NT2/D1 (cell line): ENCODE results near the gene DNAH11.

Experiments
- DNase-seq: peaks from one replicate; pipeline ENCODE4 v3.0.0-alpha.2; 2011; ENCODE audit warnings: low read depth, low spot score
- H3K27me3 ChIP-seq: 2 replicates; pipeline ENCODE4 v1.6.0; 2011; ENCODE audit warnings: mild to moderate bottlenecking; ENCODE audit not compliant: insufficient read length, insufficient read depth
- H3K36me3 ChIP-seq: 2 replicates; pipeline ENCODE4 v1.6.1; 2011; ENCODE audit warnings: mild to moderate bottlenecking, low read length, mixed read lengths; ENCODE audit not compliant: insufficient read depth, insufficient read length
- H3K4me1 ChIP-seq: 2 replicates; pipeline ENCODE4 v1.5.1; 2011; ENCODE audit not compliant: insufficient read depth, insufficient read length
- H3K4me3 ChIP-seq: 2 replicates; pipeline ENCODE4 v1.5.1; 2011; ENCODE audit warnings: low read depth; ENCODE audit not compliant: insufficient read length
- H3K9ac ChIP-seq: 2 replicates; pipeline ENCODE4 v1.6.0; 2011; ENCODE audit warnings: low read depth; ENCODE audit not compliant: insufficient read length
- H3K9me3 ChIP-seq: 2 replicates; pipeline ENCODE4 v1.5.1; 2011; ENCODE audit warnings: mild to moderate bottlenecking, low read length; ENCODE audit not compliant: insufficient read depth
- SUZ12 ChIP-seq: IDR thresholded peaks from 2 replicates; pipeline ENCODE4 v1.6.1; 2011; ENCODE audit not compliant: insufficient read length, insufficient read depth; ENCODE audit errors: extremely low read depth
- YY1 ChIP-seq: IDR thresholded peaks from 2 replicates; pipeline ENCODE4 v1.6.1; 2011; ENCODE audit not compliant: insufficient read length, insufficient read depth
- ZNF274 ChIP-seq: IDR thresholded peaks from 2 replicates; pipeline ENCODE4 v1.6.1; 2011; ENCODE audit warnings: mild to moderate bottlenecking, low read depth, low read length

The DNAH11 gene

DNA sequence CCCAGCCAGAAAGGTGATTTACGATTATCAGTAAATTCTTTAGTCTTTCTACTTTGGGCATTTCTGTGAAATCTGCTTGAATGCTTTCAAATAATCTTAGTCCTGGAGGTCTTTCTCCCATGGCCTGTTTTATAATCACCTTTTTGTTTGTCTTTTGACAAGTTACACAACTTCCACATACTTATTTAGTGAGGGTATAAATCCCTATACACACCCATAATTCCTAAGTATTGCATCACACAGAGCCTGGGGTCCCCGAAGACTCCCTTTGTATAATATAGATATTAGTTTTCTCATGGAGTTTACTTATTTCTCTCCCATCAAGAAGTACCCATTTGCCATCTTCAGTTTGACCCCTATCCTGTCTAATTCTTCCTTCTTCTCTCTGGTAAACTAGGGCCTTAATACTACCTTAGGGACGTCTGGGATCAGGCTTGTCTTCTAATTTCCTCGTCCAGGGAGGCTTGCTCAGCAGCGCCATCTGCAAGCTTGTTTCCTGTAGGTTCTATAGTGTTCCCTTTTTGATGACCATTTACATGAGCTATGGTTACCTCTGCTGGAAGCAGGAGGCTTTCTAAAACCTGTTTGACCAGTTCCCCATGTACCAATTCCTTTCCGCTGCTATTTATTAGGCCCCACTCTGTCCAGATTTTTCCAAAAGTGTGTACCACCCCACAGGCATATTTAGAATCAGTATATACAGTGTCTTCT, 8.1 kb downstream of the DNAH11 start:
- Histone ChIP-seq H3K4me3 (no peak overlapping the region), H3K9ac (no peak overlapping the region), H3K36me3 (no peaks in the 10 kb centered on the region), H3K4me1 (no peaks in the 10 kb centered on the region), H3K9me3 (no peaks in the 10 kb centered on the region), H3K27me3 (no peaks in the 10 kb centered on the region)
- DNase-seq = no peak
- no peak for TF ChIP-seq SUZ12

DNA sequence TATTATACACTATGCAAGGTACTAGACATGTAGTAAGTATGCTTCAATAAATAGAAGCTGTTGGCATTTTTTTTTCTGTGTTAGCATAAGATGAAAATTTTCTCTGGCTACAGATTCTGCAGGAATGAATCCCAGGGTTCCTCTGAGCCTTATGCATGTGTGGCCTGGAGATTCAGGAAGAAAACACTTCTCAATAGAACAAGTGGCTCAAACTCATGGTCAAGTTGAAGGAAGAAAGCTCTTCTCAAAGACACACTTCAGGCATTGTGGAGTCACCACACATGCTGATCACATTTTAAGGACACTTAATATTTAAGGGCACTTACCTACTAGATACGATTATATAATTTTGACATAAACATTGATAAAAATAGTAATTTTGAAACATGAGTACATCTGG, 19.5 kb downstream of the DNAH11 start:
- Histone ChIP-seq H3K9me3 (no peaks in the 10 kb centered on the region), H3K4me1 (no peaks in the 10 kb centered on the region), H3K27me3 (no peaks in the 10 kb centered on the region), H3K36me3 (no peaks in the 10 kb centered on the region), H3K9ac (no peak overlapping the region), H3K4me3 (no peak overlapping the region)
- no peak for TF ChIP-seq SUZ12
- TF ChIP-seq YY1 = no peak
- TF ChIP-seq ZNF274 = no peak
- no peak for DNase-seq

DNA sequence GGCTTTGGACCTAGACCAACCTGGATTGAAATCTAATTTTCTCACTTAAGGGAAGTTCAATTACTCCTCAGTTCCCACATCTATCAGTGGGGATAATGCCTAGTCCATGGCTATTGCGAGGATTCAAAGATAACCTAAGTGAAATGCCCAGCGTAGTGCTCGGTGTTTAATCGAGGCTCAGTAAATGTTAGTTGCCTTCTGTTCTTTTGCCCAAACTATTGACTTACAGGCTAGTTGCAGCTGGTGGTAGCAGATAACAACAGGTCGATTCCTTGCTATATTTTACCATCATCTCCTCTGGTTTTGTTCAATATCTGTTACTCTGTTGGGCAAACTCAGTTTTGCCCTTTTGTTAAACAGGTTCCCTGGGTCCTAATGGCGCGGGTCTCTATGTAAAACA, 22.8 kb downstream of the DNAH11 start:
- DNase-seq = no peak
- Histone ChIP-seq H3K9ac (no peak overlapping the region), H3K4me1 (no peaks in the 10 kb centered on the region), H3K36me3 (no peaks in the 10 kb centered on the region), H3K9me3 (no peaks in the 10 kb centered on the region), H3K4me3 (no peak overlapping the region), H3K27me3 (no peaks in the 10 kb centered on the region)
- TF ChIP-seq ZNF274 (no peak), YY1 (no peak), SUZ12 (no peak)

DNA sequence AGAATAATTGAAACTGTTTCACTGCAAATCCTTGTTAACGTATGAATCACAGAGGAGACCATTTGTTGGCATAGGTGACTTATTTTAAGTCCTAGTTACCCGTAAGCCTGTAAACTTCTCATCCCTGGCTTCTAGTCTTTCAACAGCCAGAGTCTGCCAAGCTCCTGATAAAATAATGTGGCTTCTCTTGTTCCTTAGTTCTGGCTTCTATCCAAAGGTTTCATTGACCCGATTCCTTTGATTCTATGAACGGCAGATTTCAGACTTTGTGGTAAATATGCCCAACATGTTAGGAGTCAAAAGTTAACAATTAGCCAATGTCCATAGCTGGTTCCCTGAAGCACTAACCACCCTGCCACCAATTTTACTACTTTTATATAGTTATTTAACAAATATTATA, 23.3 kb downstream of the DNAH11 start:
- DNase-seq = no peak
- no peaks in the 10 kb centered on the region for H3K9me3 ChIP-seq
- no peaks in the 10 kb centered on the region for H3K4me1 ChIP-seq
- no peak overlapping the region for H3K9ac ChIP-seq
- no peak for TF ChIP-seq SUZ12
- TF ChIP-seq ZNF274 = no peak
- no peak for TF ChIP-seq YY1
- H3K27me3 ChIP-seq = no peaks in the 10 kb centered on the region
- H3K4me3 ChIP-seq = no peak overlapping the region
- H3K36me3 ChIP-seq = no peaks in the 10 kb centered on the region

DNA sequence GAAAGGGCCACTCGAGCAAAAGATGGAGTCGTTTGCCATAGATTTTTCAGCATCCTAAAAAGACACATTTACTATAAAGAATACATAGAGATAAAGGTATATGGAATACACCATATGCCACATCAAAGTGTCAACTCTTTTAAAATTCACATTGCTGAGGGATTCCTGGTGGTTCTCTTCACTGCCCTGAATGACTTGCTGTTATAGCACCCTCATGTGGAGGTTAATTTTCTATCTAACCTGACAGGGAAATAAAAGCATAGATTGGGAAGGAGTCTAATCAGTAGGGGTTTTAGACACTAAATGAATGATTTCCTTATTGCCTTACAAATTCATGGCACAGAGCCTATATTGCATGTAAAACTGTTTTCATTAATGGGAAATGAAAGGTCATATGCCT, 25.9 kb downstream of the DNAH11 start:
- no peaks in the 10 kb centered on the region for H3K4me1 ChIP-seq
- no peaks in the 10 kb centered on the region for H3K36me3 ChIP-seq
- H3K4me3 ChIP-seq = no peak overlapping the region
- no peak for TF ChIP-seq SUZ12
- TF ChIP-seq YY1 = no peak
- TF ChIP-seq ZNF274 = no peak
- no peak overlapping the region for H3K9ac ChIP-seq
- H3K27me3 ChIP-seq = no peaks in the 10 kb centered on the region
- no peak for DNase-seq
- no peaks in the 10 kb centered on the region for H3K9me3 ChIP-seq

DNA sequence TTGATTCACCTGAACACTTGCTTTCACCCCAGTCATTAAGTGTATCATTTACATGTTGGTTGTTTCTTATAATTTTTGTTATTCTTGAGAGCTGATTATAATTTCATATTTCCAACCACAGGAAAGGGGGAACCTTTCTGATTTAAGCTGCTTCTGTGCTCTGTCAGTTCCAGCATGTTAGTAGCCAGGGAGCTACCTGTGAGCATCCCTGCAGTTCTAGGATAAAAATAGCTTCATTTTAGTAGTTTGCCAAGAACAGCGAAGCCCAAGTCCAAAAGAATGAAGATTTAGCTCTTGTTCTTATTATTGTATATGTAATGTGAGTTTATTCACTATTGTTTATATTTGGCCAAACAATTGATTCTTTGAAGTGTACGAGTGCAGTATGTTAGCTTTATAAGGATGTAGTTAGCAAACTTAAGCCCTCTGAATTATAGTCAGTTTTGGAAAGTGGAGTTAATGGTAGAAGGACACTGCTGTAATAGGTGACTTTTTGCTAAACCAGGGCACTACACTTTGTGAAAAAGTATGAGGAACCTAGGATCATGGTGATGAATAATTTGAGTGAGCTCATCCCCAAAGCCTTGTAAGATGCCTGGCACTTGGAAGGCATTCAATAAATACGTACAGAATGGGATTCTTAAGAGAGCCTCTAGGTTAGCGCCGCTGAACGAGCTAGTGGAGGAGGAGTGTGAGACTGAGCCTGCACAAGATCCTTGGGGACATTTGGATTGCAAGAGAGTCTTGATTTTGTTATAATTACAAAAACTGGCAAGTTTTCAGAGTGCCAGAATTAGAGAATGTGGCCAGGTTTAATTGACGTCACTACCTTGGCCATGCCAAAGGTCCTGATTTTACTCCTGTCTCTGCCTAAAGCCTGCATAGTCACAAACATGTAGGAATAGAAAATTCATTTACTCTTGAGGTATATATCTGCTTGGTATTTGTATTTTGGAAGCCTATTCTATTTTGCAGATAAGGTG, 29.8 kb downstream of the DNAH11 start:
- Histone ChIP-seq H3K4me3 (no peak overlapping the region), H3K9me3 (no peaks in the 10 kb centered on the region), H3K9ac (no peak overlapping the region), H3K27me3 (no peaks in the 10 kb centered on the region), H3K4me1 (no peaks in the 10 kb centered on the region), H3K36me3 (no peaks in the 10 kb centered on the region)
- no peak for DNase-seq
- TF ChIP-seq ZNF274 (no peak), YY1 (no peak), SUZ12 (no peak)

- Histone ChIP-seq H3K9ac (no peak overlapping the region), H3K36me3 (no peaks in the 10 kb centered on the region)
Measured at GRCh38 chr7:21579341-21580072, 36.7 kb downstream of the DNAH11 start.

More at GRCh38 chr7:21579341-21580072, 36.7 kb downstream of the DNAH11 start:
- Histone ChIP-seq H3K9me3 (no peaks in the 10 kb centered on the region), H3K4me3 (no peak overlapping the region), H3K4me1 (no peaks in the 10 kb centered on the region), H3K27me3 (no peaks in the 10 kb centered on the region)
- DNase-seq = no peak
- TF ChIP-seq SUZ12 (no peak), ZNF274 (no peak), YY1 (no peak)
